ENCODE measurements around the gene GRB14. TPM values are rescaled to one million over a fixed set of nuclear protein-coding genes. Genes with fewer than 3 reads are reported as not detected.
"Not testable (repeated sequence)": the region's sequence is repeated elsewhere in the genome, so short reads cannot be mapped to it uniquely, and the experiment has no call there.

The GRB14 gene
- total RNA-seq, 1 donor from 2014 or later, result not detected

GRCh38 chr2:164642946-164643555, 21.8 kb upstream of the GRB14 start:
- intact Hi-C loops (cut with micrococcal nuclease), result no loop called here
- no peaks in the 10 kb centered on the region for H3K4me1 Mint-ChIP-seq (ENCODE audit: low read depth)
- H3K9me3 Mint-ChIP-seq, result no peaks in the 10 kb centered on the region
- no peaks in the 10 kb centered on the region for H3K36me3 Mint-ChIP-seq (ENCODE audit: low read depth)
- no peaks in the 10 kb centered on the region for H3K27me3 Mint-ChIP-seq (ENCODE audit: low read depth)
- no peak overlapping the region for H3K27ac Mint-ChIP-seq
- no peak for DNase-seq (ENCODE audit: low spot score)
- no peak overlapping the region for H3K4me3 Mint-ChIP-seq (ENCODE audit: low read depth)

- intact Hi-C loops (cut with micrococcal nuclease), result no loop called here
- H3K4me1 Mint-ChIP-seq (ENCODE audit: low read depth), result no peaks in the 10 kb centered on the region
- H3K36me3 Mint-ChIP-seq (ENCODE audit: low read depth), result no peaks in the 10 kb centered on the region
- DNase-seq (ENCODE audit: low spot score), result no peak
- no peaks in the 10 kb centered on the region for H3K9me3 Mint-ChIP-seq
- H3K27ac Mint-ChIP-seq, result no peak overlapping the region
- H3K4me3 Mint-ChIP-seq (ENCODE audit: low read depth), result no peak overlapping the region
- H3K27me3 Mint-ChIP-seq (ENCODE audit: low read depth), result no peaks in the 10 kb centered on the region
Observed at GRCh38 chr2:164642268-164642667, 21.0 kb upstream of the GRB14 start.

GRCh38 chr2:164628319-164628718, 7.0 kb upstream of the GRB14 start:
- intact Hi-C loops (cut with micrococcal nuclease), result not testable (repeated sequence)

DNA sequence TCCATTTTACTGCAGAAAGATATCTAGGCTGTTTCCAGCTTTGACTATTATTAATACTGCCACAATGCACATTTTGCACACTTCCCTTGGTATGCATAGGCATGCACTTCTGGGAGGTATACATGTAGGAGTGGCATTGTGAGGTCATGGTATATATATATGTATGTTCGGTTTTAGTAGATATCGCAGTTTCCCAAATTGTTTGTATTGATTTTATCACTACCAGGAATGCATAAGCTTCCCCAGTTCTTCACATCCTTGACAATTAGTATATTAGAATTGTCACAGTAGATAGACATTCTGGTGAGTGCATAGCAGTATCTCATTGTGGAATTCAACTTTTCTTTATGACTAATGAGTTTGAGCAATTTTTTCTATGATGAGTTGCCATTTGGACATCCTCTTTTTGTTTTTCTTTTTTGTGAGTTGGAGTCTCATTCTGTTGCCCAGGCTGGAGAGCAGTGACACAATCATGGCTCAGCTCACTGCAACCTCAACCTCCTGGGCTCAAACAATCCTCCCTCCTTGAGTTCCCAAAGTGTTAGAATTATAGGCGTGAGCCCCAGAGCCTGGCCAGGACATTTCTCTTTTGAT, 4.2 kb upstream of the GRB14 start:
- H3K4me1 Mint-ChIP-seq (ENCODE audit: low read depth), result peaks cover 2% of the 10 kb centered on the region
- peaks cover 21% of the 10 kb centered on the region for H3K27me3 Mint-ChIP-seq (ENCODE audit: low read depth)
- no peaks in the 10 kb centered on the region for H3K9me3 Mint-ChIP-seq
- no peak for DNase-seq (ENCODE audit: low spot score)
- intact Hi-C loops (cut with micrococcal nuclease), result no loop called here
- H3K36me3 Mint-ChIP-seq (ENCODE audit: low read depth), result no peaks in the 10 kb centered on the region
- H3K4me3 Mint-ChIP-seq (ENCODE audit: low read depth), result no peak overlapping the region
- H3K27ac Mint-ChIP-seq, result no peak overlapping the region

More at GRCh38 chr2:164628319-164628718, 7.0 kb upstream of the GRB14 start:
- H3K4me3 Mint-ChIP-seq (ENCODE audit: low read depth); DNase-seq (ENCODE audit: low spot score); H3K9me3 Mint-ChIP-seq; H3K36me3 Mint-ChIP-seq (ENCODE audit: low read depth); H3K27ac Mint-ChIP-seq; H3K27me3 Mint-ChIP-seq (ENCODE audit: low read depth); H3K4me1 Mint-ChIP-seq (ENCODE audit: low read depth): not testable (repeated sequence)

- Mint-ChIP-seq H3K27me3 (ENCODE audit: low read depth) (peaks cover 28% of the 10 kb centered on the region), H3K36me3 (ENCODE audit: low read depth) (no peaks in the 10 kb centered on the region), H3K4me3 (ENCODE audit: low read depth) (no peak overlapping the region), H3K27ac (no peak overlapping the region), H3K9me3 (no peaks in the 10 kb centered on the region), H3K4me1 (ENCODE audit: low read depth) (peaks cover 2% of the 10 kb centered on the region)
- intact Hi-C loops (cut with micrococcal nuclease), result no loop called here
- DNase-seq (ENCODE audit: low spot score), result no peak
Observed at GRCh38 chr2:164624316-164624715, 3.0 kb upstream of the GRB14 start.

DNA sequence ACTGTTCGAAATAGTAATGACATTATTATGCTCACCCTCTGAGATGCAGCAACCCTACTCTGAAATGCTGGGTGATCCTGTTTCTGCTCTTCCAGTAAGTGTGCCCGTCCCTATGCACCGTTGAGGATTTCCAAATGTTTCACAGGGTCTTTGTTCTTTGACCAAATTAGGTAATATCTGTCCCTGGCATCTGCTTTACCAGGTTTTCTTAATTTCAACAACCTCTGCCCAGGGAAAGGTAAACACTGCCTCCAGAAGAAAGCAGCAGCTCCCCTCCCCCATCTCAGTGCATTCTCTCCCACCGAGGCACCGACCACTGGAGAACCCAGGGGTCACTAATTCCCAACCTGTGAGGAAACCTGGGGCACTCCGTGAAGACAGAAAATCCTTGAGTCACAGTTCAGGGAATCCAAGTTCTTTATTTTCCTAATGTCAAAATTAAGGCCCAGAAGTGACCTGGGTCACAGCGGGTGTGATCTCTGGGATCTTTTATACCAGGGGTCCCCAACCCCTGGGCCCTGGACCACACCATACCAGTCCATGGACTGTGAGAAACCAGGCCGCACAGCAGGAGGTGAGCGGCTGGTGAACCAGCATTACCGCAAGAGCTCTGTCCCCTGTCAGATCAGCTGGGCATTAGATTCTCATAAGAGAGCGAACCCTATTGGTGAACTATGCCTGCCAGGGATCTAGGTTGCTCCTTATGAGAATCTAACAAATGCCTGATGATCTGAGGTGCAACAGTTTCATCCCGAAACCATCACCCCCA, 1.2 kb upstream of the GRB14 start:
- Mint-ChIP-seq H3K27ac (no peak overlapping the region), H3K4me3 (ENCODE audit: low read depth) (no peak overlapping the region), H3K9me3 (no peaks in the 10 kb centered on the region), H3K4me1 (ENCODE audit: low read depth) (peaks cover 2% of the 10 kb centered on the region), H3K27me3 (ENCODE audit: low read depth) (peaks cover 32% of the 10 kb centered on the region), H3K36me3 (ENCODE audit: low read depth) (no peaks in the 10 kb centered on the region)
- DNase-seq (ENCODE audit: low spot score), result no peak
- intact Hi-C loops (cut with micrococcal nuclease), result no loop called here

GRCh38 chr2:164621764-164622105, 453 bp upstream of the GRB14 start:
- Mint-ChIP-seq H3K27me3 (ENCODE audit: low read depth) (peaks cover 32% of the 10 kb centered on the region), H3K4me1 (ENCODE audit: low read depth) (peaks cover 2% of the 10 kb centered on the region), H3K9me3 (no peaks in the 10 kb centered on the region), H3K27ac (no peak overlapping the region), H3K36me3 (ENCODE audit: low read depth) (no peaks in the 10 kb centered on the region), H3K4me3 (ENCODE audit: low read depth) (no peak overlapping the region)
- DNase-seq (ENCODE audit: low spot score), result no peak
- intact Hi-C loops (cut with micrococcal nuclease), result no loop called here

GRCh38 chr2:164620457-164620856, 825 bp downstream of the GRB14 start:
- peaks cover 32% of the 10 kb centered on the region for H3K27me3 Mint-ChIP-seq (ENCODE audit: low read depth)
- H3K27ac Mint-ChIP-seq, result no peak overlapping the region
- H3K9me3 Mint-ChIP-seq, result no peaks in the 10 kb centered on the region
- H3K36me3 Mint-ChIP-seq (ENCODE audit: low read depth), result no peaks in the 10 kb centered on the region
- H3K4me3 Mint-ChIP-seq (ENCODE audit: low read depth), result no peak overlapping the region
- intact Hi-C loops (cut with micrococcal nuclease), result no loop called here
- no peak for DNase-seq (ENCODE audit: low spot score)
- H3K4me1 Mint-ChIP-seq (ENCODE audit: low read depth), result peaks cover 2% of the 10 kb centered on the region

DNA sequence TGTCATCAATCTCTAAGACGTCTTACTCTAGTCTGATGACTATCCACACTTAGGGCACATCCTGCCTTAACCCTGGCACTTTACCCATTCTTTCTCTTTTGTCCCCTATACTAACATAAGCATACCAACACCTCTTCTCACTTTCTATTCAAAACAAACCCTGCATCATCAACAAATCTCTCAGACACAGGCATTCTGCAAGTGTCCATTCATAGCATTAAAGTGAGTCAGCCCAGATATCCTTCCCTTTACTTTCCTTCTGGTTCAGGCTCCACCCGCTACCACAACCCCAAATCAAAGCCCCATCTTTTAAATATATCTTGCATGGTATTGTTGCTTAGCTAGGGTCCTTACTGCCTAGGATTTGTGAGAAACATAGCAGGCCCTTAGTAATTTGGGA, 3.8 kb downstream of the GRB14 start:
- H3K36me3 Mint-ChIP-seq (ENCODE audit: low read depth), result no peaks in the 10 kb centered on the region
- H3K9me3 Mint-ChIP-seq, result no peaks in the 10 kb centered on the region
- no peak overlapping the region for H3K27ac Mint-ChIP-seq
- peaks cover 22% of the 10 kb centered on the region for H3K27me3 Mint-ChIP-seq (ENCODE audit: low read depth)
- intact Hi-C loops (cut with micrococcal nuclease), result no loop called here
- peaks cover 2% of the 10 kb centered on the region for H3K4me1 Mint-ChIP-seq (ENCODE audit: low read depth)
- no peak for DNase-seq (ENCODE audit: low spot score)
- no peak overlapping the region for H3K4me3 Mint-ChIP-seq (ENCODE audit: low read depth)

- intact Hi-C loops (cut with micrococcal nuclease), result no loop called here
- Mint-ChIP-seq H3K4me1 (ENCODE audit: low read depth) (no peaks in the 10 kb centered on the region), H3K27me3 (ENCODE audit: low read depth) (no peaks in the 10 kb centered on the region), H3K9me3 (no peaks in the 10 kb centered on the region), H3K4me3 (ENCODE audit: low read depth) (no peak overlapping the region), H3K36me3 (ENCODE audit: low read depth) (no peaks in the 10 kb centered on the region), H3K27ac (no peak overlapping the region)
- DNase-seq (ENCODE audit: low spot score), result no peak
Observed at GRCh38 chr2:164613321-164613982, 7.8 kb downstream of the GRB14 start.

GRCh38 chr2:164609790-164610189, 11.5 kb downstream of the GRB14 start:
- Mint-ChIP-seq H3K4me3 (ENCODE audit: low read depth) (no peak overlapping the region), H3K27ac (no peak overlapping the region), H3K27me3 (ENCODE audit: low read depth) (no peaks in the 10 kb centered on the region), H3K9me3 (no peaks in the 10 kb centered on the region), H3K4me1 (ENCODE audit: low read depth) (no peaks in the 10 kb centered on the region), H3K36me3 (ENCODE audit: low read depth) (no peaks in the 10 kb centered on the region)
- intact Hi-C loops (cut with micrococcal nuclease), result no loop called here
- no peak for DNase-seq (ENCODE audit: low spot score)

DNA sequence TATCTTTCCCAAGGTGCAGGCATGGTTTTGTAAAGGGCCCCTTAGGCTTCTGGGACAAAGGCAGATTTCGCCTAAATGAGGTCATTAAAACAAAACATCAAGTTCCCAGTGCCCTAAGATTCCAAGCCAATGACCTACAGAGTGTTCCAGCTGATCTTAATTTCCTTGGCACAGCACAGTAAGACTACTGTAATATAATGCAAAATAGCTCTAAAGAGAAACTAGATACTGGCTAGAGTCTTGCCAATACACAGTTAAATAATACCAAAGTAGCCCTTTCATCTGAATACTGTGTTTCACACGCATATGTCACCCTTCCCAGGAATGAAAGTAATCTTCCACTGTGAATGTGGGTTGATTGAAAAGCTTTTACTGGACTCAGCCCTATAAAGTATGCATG, 14.7 kb downstream of the GRB14 start:
- H3K36me3 Mint-ChIP-seq (ENCODE audit: low read depth), result no peaks in the 10 kb centered on the region
- no peaks in the 10 kb centered on the region for H3K9me3 Mint-ChIP-seq
- H3K4me3 Mint-ChIP-seq (ENCODE audit: low read depth), result no peak overlapping the region
- no peaks in the 10 kb centered on the region for H3K4me1 Mint-ChIP-seq (ENCODE audit: low read depth)
- no peak overlapping the region for H3K27ac Mint-ChIP-seq
- intact Hi-C loops (cut with micrococcal nuclease), result no loop called here
- DNase-seq (ENCODE audit: low spot score), result no peak
- H3K27me3 Mint-ChIP-seq (ENCODE audit: low read depth), result no peaks in the 10 kb centered on the region

DNA sequence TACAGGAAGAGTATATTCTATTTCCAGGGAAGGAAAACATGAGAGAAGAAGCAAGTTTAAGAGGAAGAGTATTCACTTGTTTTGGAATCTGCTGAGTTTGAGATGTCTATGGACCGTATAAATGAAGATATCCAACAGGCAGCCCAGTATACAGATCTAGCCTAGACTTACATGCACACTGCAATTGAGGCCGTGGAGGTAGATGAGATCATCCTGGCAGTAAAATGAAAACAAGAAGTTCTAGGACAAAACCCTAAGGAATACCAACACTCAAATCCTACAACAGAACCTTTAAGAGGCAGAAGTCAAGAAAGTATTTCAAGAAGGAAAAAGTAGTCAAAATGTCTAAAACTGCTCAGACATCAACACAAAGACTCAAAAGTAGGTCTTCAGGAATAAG, 16.0 kb downstream of the GRB14 start:
- Mint-ChIP-seq H3K4me1 (ENCODE audit: low read depth) (no peaks in the 10 kb centered on the region), H3K27ac (no peak overlapping the region), H3K4me3 (ENCODE audit: low read depth) (no peak overlapping the region), H3K27me3 (ENCODE audit: low read depth) (no peaks in the 10 kb centered on the region), H3K36me3 (ENCODE audit: low read depth) (no peaks in the 10 kb centered on the region), H3K9me3 (no peaks in the 10 kb centered on the region)
- no peak for DNase-seq (ENCODE audit: low spot score)
- intact Hi-C loops (cut with micrococcal nuclease), result no loop called here
